Ishikawa (cell line): ENCODE results near the gene LGR6.

Source experiments
- CEBPB ChIP-seq: IDR thresholded peaks from 2 replicates; pipeline ENCODE4 v1.6.1; 2012
- CREB1 ChIP-seq: IDR thresholded peaks from 2 replicates; pipeline ENCODE4 v1.6.1; 2012; ENCODE audit warnings: low read depth
- EGR1 ChIP-seq: IDR thresholded peaks from 2 replicates; pipeline ENCODE4 v1.6.1; 2012
- EP300 ChIP-seq: IDR thresholded peaks from 2 replicates; pipeline ENCODE4 v1.6.1; 2012; ENCODE audit warnings: borderline replicate concordance
- FOXM1 ChIP-seq: IDR thresholded peaks from 2 replicates; pipeline ENCODE4 v1.6.1; 2012; ENCODE audit warnings: low read depth, borderline replicate concordance
- NFIC ChIP-seq: IDR thresholded peaks from 2 replicates; pipeline ENCODE4 v1.6.1; 2012
- RAD21 ChIP-seq: IDR thresholded peaks from 2 replicates; pipeline ENCODE4 v1.6.1; 2012; ENCODE audit warnings: low read depth
- TAF1 ChIP-seq: IDR thresholded peaks from 2 replicates; pipeline ENCODE4 v1.6.1; 2012; ENCODE audit warnings: low read depth, mild to moderate bottlenecking
- TCF12 ChIP-seq: IDR thresholded peaks from 2 replicates; pipeline ENCODE4 v1.6.1; 2012; ENCODE audit warnings: low read depth
- TEAD4 ChIP-seq: IDR thresholded peaks from 2 replicates; pipeline ENCODE4 v1.6.1; 2012
- YY1 ChIP-seq: IDR thresholded peaks from 2 replicates; pipeline ENCODE4 v1.6.1; 2012; ENCODE audit warnings: low read depth
- ZBTB7A ChIP-seq: IDR thresholded peaks from 2 replicates; pipeline ENCODE4 v1.6.1; 2012; ENCODE audit warnings: low read depth
- TF ChIP-seq, protein P1 (sequence below): IDR thresholded peaks from 2 replicates; pipeline ENCODE4 v1.6.1; 2012
- TF ChIP-seq, protein P2 (sequence below): IDR thresholded peaks from 2 replicates; pipeline ENCODE4 v1.6.1; 2012
- TF ChIP-seq, protein P3 (sequence below): IDR thresholded peaks from 2 replicates; pipeline ENCODE4 v1.6.1; 2012; ENCODE audit warnings: low read depth, mild to moderate bottlenecking

LGR6 gene

GRCh38 chr1:202227053-202227672 is 33.6 kb downstream of the LGR6 start:
- TF ChIP-seq ZBTB7A (no peak), TEAD4 (no peak), CREB1 (no peak), FOXM1 (no peak), EP300 (no peak), TAF1 (no peak), NFIC (no peak), EGR1 (no peak), TCF12 (no peak), RAD21 (no peak), YY1 (no peak), CEBPB (no peak)
- TF ChIP-seq, protein P1, sequence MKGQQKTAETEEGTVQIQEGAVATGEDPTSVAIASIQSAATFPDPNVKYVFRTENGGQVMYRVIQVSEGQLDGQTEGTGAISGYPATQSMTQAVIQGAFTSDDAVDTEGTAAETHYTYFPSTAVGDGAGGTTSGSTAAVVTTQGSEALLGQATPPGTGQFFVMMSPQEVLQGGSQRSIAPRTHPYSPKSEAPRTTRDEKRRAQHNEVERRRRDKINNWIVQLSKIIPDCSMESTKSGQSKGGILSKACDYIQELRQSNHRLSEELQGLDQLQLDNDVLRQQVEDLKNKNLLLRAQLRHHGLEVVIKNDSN: no peak
- TF ChIP-seq, protein P2, sequence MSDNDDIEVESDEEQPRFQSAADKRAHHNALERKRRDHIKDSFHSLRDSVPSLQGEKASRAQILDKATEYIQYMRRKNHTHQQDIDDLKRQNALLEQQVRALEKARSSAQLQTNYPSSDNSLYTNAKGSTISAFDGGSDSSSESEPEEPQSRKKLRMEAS: no peak
- TF ChIP-seq, protein P3, sequence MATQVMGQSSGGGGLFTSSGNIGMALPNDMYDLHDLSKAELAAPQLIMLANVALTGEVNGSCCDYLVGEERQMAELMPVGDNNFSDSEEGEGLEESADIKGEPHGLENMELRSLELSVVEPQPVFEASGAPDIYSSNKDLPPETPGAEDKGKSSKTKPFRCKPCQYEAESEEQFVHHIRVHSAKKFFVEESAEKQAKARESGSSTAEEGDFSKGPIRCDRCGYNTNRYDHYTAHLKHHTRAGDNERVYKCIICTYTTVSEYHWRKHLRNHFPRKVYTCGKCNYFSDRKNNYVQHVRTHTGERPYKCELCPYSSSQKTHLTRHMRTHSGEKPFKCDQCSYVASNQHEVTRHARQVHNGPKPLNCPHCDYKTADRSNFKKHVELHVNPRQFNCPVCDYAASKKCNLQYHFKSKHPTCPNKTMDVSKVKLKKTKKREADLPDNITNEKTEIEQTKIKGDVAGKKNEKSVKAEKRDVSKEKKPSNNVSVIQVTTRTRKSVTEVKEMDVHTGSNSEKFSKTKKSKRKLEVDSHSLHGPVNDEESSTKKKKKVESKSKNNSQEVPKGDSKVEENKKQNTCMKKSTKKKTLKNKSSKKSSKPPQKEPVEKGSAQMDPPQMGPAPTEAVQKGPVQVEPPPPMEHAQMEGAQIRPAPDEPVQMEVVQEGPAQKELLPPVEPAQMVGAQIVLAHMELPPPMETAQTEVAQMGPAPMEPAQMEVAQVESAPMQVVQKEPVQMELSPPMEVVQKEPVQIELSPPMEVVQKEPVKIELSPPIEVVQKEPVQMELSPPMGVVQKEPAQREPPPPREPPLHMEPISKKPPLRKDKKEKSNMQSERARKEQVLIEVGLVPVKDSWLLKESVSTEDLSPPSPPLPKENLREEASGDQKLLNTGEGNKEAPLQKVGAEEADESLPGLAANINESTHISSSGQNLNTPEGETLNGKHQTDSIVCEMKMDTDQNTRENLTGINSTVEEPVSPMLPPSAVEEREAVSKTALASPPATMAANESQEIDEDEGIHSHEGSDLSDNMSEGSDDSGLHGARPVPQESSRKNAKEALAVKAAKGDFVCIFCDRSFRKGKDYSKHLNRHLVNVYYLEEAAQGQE: no peak

DNA sequence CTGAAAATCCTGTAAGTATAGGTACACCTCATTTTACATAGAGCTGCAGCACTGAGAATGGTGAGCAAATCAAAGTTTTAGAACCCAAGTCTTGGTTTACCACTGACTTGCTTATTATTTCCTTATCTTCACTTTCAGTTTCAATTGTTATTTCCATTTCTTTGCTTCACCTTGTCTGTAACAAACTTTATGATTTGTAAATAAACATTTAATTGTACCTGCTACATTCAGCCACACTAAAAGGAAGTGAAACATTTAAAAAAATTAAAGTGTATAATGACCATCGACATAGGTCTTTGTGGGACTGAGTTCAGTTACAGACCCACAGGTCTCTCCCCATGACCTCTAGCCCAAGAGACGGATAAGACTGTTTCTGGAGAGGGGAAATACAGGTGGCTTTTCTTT is 34.4 kb downstream of the LGR6 start:
- TF ChIP-seq TEAD4: no peak
- TF ChIP-seq EP300: no peak

DNA sequence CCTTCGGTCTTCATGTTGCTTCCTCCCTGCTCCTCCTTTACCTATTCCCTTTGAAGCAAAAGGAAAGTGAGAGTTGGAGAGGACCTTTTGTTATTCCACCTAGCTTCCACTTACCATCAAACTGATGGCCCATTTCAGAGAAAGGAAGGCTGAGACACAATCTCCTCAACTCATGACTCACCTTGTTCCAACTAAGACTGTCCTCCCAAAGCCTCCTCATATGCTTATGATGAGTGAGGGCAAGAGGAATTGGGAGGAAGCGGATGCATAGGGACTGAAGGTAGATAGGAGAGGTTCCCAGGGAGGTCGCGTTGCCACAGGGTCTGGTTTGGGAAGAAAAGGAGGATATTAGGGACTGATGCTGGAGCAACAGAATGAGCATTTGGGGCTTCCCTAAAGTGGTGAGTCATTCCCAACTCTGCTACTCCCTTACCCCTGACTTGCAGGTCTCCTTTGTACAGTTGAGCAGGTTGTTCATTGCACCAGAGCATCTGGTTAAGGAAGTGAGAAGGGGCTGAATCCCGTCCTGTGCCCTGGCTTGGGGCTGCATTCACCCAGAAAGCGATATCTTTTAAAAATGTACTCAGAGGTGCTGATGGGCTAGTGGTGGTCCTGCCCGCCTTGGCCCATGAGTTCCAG is 35.0 kb downstream of the LGR6 start:
- no peak for TF ChIP-seq FOXM1
- no peak for TF ChIP-seq TEAD4
- TF ChIP-seq RAD21: no peak
- TF ChIP-seq TAF1: no peak
- no peak for TF ChIP-seq EP300
- TF ChIP-seq ZBTB7A: no peak
- no peak for TF ChIP-seq CREB1
- TF ChIP-seq, protein P3: no peak
- no peak for TF ChIP-seq YY1
- TF ChIP-seq, protein P1: no peak
- no peak for TF ChIP-seq EGR1
- no peak for TF ChIP-seq CEBPB
- TF ChIP-seq, protein P2: no peak
- no peak for TF ChIP-seq NFIC
- no peak for TF ChIP-seq TCF12

- TF ChIP-seq, protein P1: no peak
- TF ChIP-seq RAD21: no peak
- TF ChIP-seq NFIC: no peak
Observed at GRCh38 chr1:202229376-202229775, 35.8 kb downstream of the LGR6 start.

DNA sequence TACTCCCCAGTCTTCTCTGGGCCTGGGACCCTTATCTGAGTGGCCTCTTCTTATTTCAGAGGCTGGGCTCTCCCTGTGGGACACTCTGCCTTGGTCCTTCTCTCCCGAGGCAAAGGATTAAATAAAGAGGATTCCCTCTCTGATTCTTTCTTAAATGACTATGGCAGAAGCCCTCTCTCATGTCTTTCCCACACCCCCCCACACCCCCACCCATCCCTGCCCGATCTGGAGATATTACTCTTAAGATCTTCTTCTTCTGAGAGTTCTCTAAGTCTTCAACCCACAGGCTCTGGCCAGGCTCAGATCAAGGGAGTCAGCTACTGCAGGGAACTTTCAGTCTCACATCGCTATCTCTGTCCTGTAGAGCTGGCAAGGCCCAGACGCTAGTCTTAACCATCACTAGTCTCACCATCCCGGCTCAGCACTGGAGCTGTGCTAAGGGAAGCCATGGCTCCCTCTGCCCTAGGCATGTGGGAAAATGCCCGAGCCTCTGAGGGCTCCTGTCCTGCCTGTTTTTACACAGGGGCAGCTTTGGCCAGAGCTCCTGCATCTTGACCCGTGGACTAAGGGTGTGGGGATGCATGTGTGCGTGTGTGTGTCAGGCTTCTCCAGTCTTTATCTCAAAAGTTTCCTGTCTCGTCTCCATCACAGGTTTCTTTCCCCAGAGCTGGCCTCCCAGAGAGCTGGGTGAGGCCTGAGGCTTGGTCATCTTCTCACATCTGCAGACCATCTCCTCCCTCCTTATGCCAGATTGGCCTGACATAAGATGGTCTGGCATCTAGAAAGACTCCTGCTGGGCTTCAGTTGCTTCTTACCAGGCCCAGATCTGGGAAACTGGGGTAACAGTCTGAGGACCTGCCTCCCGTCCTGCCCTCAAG is 36.7 kb downstream of the LGR6 start:
- TF ChIP-seq EP300 (no peak), TEAD4 (no peak), ZBTB7A (no peak), CEBPB (no peak), TCF12 (no peak), EGR1 (no peak), TAF1 (no peak), YY1 (no peak), NFIC (no peak), RAD21 (no peak), CREB1 (no peak), FOXM1 (no peak)
- TF ChIP-seq, protein P2: no peak
- TF ChIP-seq, protein P3: no peak
- TF ChIP-seq, protein P1: no peak
